Measurements from ENCODE around the gene CLEC20A. TPM values are rescaled to one million over a fixed set of nuclear protein-coding genes. Genes with fewer than 3 reads are reported as not detected.
A peak's percentile ranks its signal among the peaks of the same experiment; 100 is the strongest.

CLEC20A gene
- not detected for total RNA-seq

DNA sequence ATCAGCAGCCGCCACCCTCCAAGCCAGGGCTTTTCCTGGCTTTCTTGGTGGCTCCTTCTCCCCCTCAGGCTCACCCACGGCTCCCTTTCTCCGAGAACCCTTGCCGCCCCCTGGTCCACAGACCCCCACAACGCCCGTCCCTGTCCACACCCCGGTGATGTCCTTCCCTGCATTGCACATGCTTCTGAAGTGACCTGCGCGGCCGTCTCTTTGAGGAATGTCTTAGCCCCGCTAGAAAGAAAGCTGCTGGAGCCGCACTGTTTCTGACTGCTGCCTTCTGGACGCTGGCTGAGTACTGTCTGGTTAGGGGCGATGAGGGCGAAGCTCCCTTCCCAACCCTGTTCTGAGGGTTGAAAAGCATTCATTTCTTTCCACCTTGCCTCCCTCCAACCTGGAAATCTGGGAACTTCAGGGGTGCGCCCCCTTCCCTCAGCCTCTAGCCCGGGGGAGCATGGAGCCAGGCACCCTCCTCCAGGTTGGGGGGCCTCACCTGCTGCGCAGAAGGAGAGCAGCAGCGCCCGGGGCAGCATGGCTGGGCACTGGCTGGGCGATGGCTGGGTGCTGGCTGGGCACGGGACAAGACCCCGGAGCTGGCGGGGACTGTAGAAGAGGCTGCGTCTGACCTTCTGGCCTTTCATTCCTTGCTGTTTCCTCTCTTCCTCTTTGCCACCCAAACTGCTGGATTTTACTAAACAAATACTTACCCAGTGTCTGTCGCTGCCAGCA, at the start of gene CLEC20A:
CLEC20A (minus strand) TSS at position 555 of the 726 bp plus-strand sequence; CDS start at position 530, 25 bp downstream.
- Histone ChIP-seq H3K27ac (no peak within 1 kb of the TSS), H3K27me3 (no peaks in the 10 kb centered on the region), H3K9me3 (no peaks in the 10 kb centered on the region), H3K4me3 (no peak within 1 kb of the TSS), H3K4me1 (no peaks in the 10 kb centered on the region), H3K36me3 (no peaks in the 10 kb centered on the region)
- peak in 1 of 2 donors; percentile 83 for DNase-seq (ENCODE audit: extremely low spot score in 2 of 2)
- TF ChIP-seq POLR2A (IDR thresholded peaks at IDR 0.05) (no peak), POLR2AphosphoS5 (IDR thresholded peaks at IDR 0.05; ENCODE audit: insufficient read depth in 1 of 2, low read depth in 1 of 2) (no peak)
- TF ChIP-seq, protein P1, sequence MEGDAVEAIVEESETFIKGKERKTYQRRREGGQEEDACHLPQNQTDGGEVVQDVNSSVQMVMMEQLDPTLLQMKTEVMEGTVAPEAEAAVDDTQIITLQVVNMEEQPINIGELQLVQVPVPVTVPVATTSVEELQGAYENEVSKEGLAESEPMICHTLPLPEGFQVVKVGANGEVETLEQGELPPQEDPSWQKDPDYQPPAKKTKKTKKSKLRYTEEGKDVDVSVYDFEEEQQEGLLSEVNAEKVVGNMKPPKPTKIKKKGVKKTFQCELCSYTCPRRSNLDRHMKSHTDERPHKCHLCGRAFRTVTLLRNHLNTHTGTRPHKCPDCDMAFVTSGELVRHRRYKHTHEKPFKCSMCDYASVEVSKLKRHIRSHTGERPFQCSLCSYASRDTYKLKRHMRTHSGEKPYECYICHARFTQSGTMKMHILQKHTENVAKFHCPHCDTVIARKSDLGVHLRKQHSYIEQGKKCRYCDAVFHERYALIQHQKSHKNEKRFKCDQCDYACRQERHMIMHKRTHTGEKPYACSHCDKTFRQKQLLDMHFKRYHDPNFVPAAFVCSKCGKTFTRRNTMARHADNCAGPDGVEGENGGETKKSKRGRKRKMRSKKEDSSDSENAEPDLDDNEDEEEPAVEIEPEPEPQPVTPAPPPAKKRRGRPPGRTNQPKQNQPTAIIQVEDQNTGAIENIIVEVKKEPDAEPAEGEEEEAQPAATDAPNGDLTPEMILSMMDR (IDR thresholded peaks at IDR 0.05) = no peak
- intact Hi-C loops (cut with DNase I) = no loop called here

DNA sequence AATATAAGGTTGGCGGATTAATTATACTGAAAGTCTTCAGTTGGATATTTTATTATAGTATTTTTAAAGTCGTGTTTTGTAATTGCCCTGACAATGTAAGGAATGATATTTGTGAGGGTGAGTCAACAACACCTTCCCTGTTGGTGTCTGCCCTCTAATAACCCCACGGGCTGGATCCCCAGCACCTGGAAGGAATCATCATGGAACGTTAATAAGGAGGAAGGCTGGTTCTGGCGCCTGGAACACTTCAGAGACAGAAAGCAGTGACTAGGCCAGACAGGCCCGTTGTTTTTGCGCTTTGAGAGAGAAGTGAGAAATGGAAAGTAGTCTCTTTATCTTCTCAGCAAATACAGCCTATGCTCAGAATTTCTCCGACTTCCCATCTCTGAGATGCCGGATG, 47.8 kb upstream of the CLEC20A start:
- Histone ChIP-seq H3K9me3 (no peaks in the 10 kb centered on the region), H3K4me3 (no peak overlapping the region), H3K27ac (no peak overlapping the region), H3K4me1 (peaks cover 36% of the 10 kb centered on the region), H3K27me3 (no peaks in the 10 kb centered on the region), H3K36me3 (no peaks in the 10 kb centered on the region)
- DNase-seq (ENCODE audit: extremely low spot score in 2 of 2) = peak in 1 of 2 donors; percentile 37
- TF ChIP-seq POLR2AphosphoS5 (IDR thresholded peaks at IDR 0.05; ENCODE audit: insufficient read depth in 1 of 2, low read depth in 1 of 2) (no peak), POLR2A (IDR thresholded peaks at IDR 0.05) (no peak)
- TF ChIP-seq, protein P1 (IDR thresholded peaks at IDR 0.05) = no peak
- intact Hi-C loops (cut with DNase I) = loop anchor here (5.0 kb wide), 1 partner anchor 823 kb away; the partner anchor contains the start of gene AXDND1

DNA sequence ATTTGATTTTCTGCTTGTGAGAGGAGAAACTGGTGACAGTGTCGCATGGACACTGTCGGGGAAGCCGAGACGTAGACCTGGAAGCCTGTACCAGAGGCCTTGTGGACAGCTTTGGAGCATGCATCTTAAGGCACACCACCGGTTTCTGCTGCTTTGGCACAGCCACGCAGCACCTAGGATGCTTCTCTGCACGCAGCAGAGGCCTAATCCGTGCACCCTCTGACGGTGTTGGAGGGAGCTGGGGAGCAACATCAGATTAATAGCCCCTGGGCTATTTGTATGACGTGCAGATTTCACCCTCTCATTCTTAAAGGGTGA, 46.5 kb upstream of the CLEC20A start:
- H3K36me3 ChIP-seq = no peaks in the 10 kb centered on the region
- peak overlapping the region; percentile 62 to 93 for H3K4me3 ChIP-seq

DNA sequence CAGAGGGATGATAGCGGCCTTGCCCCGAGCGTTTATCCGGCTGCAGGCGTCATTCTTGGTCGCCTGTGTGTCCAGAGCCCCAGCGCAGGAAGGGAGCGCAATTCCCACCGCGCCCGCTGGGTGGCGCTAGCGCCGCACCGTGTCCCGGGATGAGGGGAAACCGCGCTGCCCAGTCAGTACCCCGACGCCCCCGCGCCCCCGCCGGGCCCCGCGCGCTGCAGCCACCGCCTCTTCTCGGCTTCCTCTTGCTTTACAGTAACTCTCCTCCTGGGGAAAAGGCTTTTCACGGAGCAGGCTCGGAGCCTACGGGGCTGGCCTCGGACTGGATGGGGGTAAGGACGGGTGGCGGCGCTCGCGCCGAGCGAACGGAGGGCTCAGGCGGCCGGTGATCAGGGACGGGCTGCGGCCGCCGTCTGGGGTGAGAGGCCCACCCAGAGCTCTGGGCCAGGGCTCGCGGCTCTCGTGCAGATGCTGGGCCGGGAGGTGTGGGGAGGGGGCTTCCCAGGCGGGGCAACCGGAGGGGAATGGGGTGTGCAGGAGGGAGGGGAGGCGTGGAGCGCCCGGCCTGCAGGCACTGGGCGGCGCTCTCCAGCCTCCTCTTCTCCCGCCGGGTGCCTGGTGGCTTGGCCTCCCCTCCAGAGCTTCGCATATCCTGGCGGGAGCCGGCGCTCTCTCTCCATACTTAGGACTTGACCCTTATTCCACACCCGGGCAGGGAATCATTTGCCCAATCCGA, 46.0 kb upstream of the CLEC20A start:
- Histone ChIP-seq H3K27ac (peak overlapping the region; percentile 86), H3K36me3 (no peaks in the 10 kb centered on the region), H3K27me3 (no peaks in the 10 kb centered on the region), H3K9me3 (no peaks in the 10 kb centered on the region), H3K4me3 (peak overlapping the region; percentile 62 to 93), H3K4me1 (peaks cover 46% of the 10 kb centered on the region)
- no peak for TF ChIP-seq POLR2A (IDR thresholded peaks at IDR 0.05)
- peak in 1 of 2 donors; percentile 46 for TF ChIP-seq POLR2AphosphoS5 (IDR thresholded peaks at IDR 0.05; ENCODE audit: insufficient read depth in 1 of 2, low read depth in 1 of 2)
- TF ChIP-seq, protein P1 (IDR thresholded peaks at IDR 0.05) = peak; percentile 82 to 99 (median 95)
- intact Hi-C loops (cut with DNase I) = loop anchor here (2.0 to 5.0 kb wide), 2 partner anchors 210 to 825 kb away; partner anchors contain the start of gene AXDND1
- DNase-seq (ENCODE audit: extremely low spot score in 2 of 2) = peak in 1 of 2 donors; percentile 95

More for the DNA sequence above, 46.5 kb upstream of the CLEC20A start:
- Histone ChIP-seq H3K27me3 (no peaks in the 10 kb centered on the region), H3K27ac (peak overlapping the region; percentile 86), H3K4me1 (peaks cover 40% of the 10 kb centered on the region), H3K9me3 (no peaks in the 10 kb centered on the region)
- intact Hi-C loops (cut with DNase I) = loop anchor here (2.0 to 5.0 kb wide), 2 partner anchors 210 to 824 kb away; partner anchors contain the start of gene AXDND1
- DNase-seq (ENCODE audit: extremely low spot score in 2 of 2) = peak in 1 of 2 donors; percentile 89
- TF ChIP-seq, protein P1 (IDR thresholded peaks at IDR 0.05) = no peak
- TF ChIP-seq POLR2AphosphoS5 (IDR thresholded peaks at IDR 0.05; ENCODE audit: insufficient read depth in 1 of 2, low read depth in 1 of 2) = no peak
- TF ChIP-seq POLR2A (IDR thresholded peaks at IDR 0.05) = no peak
